Fibroblast of skin of right quadriceps (primary cell): ENCODE results near the gene KIT.
A peak's percentile ranks its signal among the peaks of the same experiment; 100 is the strongest.

Experiments used
- DNase-seq: peaks from one replicate; pipeline ENCODE4 v3.0.0-alpha.2; 2013

The KIT gene

DNA sequence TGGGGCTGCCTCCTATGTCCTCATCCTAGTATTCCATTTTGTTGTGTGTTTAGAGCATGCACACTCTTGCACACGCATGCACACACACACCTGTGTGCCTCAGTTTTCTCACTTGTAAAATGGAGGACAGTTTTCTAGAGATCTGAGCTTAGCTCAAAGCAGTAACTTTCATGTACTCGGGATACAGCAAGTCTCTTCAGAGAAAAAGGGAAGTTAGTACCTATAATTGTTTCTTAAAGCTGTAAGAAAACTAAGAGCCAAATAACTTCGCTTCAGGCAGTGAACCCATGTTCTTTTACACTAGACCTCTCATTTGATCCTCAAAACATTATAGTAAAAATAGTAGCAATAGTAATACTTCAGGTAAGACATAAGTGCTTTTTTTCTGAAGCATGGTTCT lies 49.6 kb downstream of the KIT start:
- no peak for DNase-seq

DNA sequence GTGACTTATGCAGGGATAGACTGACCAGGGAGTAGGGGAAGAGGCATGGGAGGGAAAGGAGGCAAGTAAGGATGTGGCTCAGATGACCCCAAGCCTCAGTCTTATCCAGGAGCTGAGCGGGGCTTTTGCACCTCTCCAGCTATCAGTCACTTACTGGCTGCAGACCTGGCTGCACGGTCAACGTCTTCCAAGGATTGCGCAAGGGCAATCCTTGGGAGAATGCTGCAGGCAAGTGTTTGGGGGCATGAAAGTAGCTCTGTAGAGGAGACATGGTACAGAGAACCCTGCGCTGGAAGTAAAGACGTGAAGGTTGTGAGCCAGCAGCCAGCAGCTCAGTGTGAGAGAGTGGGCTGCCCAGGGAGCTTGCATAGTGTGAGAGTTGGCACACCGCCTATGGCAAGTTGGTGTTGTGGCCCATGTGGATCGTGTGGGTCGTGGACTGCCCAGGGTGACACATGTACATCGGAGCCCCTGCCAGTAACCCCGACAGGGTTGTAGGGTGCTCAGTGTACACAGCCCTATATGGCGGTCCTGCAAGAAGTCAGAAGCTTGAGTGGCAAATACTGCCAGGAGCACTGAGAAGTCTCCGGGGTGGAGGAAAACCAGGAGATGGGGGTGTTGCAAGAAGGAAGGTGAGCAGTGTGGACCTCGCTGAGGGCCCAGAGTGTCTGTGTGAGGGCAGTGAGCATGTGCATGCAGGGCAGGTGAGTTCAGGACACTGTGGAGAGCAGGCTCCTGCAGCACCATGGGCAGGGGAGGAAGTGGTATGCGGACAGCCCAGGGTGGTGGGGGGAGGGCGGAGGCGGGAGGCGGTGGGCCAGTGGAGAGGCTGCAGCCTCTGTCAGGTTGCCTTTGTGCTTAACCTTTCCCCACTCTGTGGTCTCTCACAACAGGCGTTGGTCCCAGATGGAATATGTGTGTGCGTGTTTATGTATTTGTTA lies 50.9 kb downstream of the KIT start:
- DNase-seq: no peak

DNA sequence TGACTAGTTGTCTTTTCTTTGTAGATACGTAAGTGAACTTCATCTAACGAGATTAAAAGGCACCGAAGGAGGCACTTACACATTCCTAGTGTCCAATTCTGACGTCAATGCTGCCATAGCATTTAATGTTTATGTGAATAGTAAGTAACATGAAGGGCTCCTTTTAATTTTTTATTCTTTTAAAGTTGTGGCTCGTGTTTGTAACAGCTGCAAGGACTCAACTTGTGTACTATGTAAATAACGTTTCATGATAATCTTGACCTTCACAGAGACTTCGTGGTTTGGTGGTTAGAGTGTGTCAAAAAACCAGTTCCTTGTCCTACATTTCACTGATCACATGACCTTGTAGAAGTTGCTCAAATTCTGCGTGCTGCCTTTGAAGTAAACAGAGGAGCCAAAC lies 51.6 kb downstream of the KIT start:
- no peak for DNase-seq

DNA sequence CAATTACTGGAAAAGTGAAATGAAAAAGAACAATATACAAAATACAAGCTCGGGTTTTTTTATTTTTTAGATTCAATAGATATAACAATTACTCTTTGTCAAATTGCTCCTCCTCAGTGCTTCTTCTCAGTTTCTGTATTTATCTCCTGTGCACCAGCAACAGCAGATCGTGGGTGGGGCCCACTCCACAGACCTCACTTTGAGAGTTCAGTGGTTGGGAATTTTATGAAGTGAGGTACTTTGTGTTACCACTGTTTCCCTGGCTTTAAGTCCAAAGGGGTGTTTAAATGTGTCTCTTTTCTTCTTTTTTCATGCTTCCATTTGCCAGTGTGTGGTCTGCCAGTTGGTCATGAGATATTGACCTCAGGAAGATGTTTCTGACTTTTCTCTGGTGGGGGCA lies 54.4 kb downstream of the KIT start:
- no peak for DNase-seq

DNA sequence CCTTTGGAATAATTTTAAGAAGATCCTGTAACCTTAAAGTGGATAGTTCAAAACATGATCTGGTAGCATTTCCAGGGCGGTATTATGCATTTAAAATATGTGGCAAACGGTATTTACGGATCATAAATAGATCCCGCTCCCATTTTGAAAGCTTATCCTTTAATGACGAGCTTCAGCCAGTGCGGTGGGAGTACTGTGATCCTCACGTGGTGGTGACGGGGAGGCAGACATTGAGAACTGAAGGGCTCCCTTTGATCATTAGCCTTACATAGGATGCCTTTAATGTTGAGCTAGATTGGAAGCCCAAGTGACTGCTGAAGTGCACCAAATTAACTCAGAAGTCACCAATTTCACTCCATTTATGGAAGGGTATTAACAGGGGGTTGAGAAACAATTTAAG lies 56.9 kb downstream of the KIT start:
- no peak for DNase-seq

DNA sequence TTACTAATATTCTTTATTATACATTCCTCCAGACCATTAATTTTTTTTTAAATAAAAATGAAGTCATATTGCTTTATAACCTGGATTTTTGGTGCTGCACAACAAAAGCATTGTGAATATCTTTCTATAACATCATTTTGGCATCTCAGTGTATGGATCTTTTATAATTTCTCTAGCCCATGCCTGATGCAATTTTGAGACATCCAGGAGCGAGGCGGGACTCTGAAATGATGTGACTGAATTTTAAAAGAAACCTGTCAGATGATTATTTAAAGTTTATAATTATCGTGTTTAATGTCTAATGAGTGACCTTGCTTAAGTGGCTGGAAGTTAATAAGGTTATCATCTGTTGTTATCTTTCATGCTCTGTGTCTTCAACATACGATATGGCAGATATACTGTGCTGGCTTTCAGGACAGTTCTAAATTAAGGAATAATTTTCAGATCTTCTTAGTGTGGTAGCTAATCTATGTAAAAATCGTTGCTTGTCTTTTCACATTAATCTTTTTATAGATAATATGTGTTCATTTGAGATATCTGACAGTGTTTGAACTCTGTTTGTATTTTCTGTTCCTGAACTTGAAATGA lies 58.8 kb downstream of the KIT start:
- DNase-seq: no peak

DNA sequence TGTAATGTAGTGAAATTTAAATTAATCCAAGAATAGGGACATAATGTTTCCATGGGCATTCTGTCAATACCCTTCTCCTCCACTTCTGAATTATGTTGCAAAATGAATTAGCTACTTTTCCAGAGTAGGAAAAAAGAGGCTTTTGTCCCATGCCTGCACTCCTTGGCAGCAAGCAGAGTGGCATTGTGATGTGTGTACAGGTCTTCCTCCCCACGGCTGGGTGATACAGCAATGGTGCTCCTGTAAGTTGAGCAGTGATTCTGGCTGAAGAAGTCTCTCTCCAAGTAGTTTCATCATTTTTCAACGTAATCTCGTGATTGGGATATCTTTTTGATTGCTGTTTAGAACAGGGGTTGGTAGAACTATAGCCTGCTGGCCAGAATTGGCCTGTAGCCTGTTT lies 59.9 kb downstream of the KIT start:
- DNase-seq: no peak

DNA sequence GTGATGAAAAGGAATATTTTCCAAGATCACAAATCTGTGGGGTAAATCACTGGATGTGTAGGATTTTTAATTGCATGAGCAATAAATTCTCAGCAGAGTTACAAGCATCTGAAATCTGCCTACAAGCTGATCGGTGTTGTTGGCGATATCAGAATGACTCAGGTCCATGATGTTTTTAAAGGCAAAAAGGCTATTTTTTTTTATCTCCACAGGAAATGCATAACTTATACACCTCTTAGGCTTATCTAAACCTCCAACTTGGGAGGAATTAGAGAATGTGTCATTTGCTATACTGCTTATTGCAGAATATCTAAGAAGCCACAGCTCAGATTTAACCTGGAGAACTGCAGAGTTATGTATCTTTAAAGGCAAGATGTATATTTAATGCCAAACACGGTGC lies 61.6 kb downstream of the KIT start:
- peak; percentile 15 for DNase-seq

DNA sequence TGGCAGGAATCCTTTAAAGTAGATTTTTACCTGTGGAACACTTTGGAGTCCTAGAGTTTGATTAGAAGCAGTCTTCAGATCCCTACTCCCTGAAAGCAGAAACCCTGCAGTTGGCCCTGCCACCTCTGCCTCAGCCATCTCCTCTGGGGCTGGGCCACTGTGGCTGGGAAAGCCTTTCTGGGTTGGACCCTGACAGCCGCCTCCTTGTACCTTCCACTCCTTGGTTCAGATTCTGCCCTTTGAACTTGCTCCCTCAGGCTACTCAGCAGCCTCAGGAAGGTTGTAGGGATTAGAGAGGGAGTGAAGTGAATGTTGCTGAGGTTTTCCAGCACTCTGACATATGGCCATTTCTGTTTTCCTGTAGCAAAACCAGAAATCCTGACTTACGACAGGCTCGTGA lies 65.5 kb downstream of the KIT start:
- no peak for DNase-seq

DNA sequence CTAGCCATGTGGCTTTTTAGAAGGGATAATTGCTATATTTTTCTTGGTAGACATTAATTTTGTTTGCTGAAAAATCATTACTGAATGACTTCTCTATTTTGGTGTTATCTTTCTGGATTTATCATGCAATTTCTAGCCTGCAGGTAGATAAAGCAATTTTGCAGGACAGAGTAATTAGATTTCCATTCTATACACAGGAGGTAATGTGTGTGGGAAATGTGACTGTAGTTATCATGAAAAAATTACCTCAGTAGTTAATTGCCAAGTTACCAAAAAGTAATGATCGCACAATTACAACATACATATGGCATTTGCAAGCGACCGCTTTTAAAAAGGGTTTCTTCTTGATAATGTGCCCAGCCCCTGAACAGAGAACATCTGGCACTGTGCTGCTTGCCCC lies 66.1 kb downstream of the KIT start:
- no peak for DNase-seq

DNA sequence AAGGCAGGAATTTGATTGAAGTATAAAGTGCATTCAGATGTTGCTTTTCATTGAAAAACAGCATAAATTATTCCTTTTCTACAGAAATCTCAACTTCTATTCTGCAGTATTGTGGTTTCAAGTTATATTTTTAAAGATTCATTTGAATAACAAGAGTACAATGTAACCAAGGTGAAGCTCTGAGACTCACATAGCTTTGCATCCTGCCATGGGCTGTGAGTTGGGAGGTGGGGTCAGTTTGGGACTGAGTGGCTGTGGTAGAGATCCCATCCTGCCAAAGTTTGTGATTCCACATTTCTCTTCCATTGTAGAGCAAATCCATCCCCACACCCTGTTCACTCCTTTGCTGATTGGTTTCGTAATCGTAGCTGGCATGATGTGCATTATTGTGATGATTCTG lies 69.2 kb downstream of the KIT start:
- no peak for DNase-seq

DNA sequence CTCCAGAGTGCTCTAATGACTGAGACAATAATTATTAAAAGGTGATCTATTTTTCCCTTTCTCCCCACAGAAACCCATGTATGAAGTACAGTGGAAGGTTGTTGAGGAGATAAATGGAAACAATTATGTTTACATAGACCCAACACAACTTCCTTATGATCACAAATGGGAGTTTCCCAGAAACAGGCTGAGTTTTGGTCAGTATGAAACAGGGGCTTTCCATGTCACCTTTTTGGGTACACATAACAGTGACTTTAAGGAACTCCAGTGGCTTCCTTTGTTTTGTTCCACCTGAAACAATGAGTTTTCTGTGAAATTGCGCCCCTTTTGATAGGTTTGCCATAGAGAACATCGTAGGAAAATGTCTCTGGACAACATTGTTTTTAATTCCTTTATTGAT lies 69.6 kb downstream of the KIT start:
- DNase-seq: no peak

DNA sequence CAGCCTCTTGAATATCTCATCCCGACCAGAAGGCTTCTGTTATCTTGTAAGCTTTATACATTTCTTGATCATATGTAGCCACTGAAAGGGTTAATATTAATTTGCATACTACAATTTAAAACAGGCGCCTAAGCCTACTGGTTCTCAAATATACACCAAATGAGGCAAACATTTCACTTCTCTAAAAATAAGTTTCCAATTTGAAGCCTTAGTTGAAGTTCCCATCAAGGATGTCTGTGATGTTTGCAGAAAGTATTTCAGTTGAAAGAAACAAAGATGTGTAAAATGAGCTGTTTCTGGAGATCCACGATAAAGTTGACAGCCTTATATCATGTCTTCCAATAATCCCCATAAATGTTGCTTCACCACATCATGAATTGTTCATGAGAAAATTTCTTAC lies 70.6 kb downstream of the KIT start:
- DNase-seq: no peak

DNA sequence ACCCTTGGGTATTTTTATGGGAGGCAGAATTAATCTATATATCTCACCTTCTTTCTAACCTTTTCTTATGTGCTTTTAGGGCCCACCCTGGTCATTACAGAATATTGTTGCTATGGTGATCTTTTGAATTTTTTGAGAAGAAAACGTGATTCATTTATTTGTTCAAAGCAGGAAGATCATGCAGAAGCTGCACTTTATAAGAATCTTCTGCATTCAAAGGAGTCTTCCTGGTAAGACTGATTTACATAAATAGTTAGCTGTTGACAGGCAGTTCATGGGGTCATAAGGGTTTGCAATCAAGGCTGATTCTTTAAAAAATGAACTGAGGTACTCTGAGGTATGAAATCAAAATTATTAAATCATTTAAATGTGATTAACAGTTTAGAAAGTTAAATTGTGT lies 71.5 kb downstream of the KIT start:
- no peak for DNase-seq

DNA sequence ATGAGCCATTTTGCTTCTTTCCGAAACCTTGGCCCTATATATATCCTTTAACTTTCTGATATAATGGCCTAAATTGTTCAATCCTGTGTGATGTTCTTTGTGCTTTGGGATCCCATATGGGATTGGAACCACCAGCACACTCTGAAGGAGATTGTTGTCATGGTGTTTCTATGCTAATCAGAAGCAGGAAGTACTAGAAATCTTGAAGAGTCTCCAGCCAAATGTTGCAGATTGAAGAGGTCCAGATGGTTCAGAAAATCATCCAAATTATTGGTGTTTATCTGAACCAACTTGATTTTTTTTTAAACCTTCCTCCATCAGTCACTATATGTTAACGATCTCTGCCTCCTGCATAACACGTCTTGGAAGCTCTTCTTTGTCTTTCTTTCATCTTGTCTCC lies 72.8 kb downstream of the KIT start:
- DNase-seq: no peak

DNA sequence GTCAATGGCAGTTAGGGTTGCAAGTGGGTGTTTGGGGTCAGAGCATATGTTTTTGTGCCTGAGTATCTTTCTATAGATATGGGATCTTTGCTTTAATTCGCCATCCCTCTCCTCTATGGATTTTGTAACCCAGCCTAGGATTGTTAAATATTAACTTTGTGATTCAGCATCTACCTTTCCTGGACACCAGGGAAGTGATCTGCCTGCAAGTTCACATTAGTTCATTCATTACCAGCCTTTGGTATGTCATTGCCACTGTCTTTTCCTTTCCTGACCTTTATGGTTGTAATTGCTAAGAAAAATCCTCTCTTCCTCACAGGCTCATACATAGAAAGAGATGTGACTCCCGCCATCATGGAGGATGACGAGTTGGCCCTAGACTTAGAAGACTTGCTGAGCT lies 73.8 kb downstream of the KIT start:
- DNase-seq: no peak

DNA sequence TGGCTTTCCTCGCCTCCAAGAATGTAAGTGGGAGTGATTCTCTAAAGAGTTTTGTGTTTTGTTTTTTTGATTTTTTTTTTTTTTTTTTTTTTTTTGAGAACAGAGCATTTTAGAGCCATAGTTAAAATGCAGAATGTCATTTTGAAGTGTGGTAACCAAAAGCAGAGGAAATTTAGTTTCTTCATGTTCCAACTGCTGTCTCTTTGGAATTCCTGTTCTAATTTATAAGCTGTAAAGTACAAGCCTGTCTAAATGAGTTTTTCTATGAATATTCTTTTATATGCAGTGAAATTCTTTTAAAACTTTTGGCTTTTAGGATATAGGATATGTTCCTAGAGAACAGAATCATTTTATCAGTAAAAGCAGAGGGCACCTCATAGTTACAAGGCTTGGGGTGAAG lies 74.2 kb downstream of the KIT start:
- no peak for DNase-seq

DNA sequence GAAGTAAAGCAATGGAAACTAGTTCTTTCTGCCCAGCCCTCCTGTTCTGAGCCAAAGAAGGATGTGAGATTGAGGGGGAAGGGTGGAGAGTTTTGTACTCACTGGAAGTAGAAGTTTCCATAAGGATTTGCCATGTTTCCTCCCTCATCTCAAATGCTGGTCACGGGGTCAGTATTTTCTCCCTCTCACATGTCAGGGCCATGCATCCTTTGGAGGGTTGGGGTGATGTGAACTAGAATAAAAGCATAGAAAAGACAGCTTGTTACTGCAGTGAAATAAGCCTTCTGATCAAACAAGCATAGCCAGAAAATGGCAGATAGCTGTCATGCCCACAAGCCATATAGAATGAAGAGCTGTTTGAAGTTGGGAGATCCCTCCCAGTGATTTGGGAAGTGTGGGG lies 79.7 kb downstream of the KIT start:
- DNase-seq: no peak

DNA sequence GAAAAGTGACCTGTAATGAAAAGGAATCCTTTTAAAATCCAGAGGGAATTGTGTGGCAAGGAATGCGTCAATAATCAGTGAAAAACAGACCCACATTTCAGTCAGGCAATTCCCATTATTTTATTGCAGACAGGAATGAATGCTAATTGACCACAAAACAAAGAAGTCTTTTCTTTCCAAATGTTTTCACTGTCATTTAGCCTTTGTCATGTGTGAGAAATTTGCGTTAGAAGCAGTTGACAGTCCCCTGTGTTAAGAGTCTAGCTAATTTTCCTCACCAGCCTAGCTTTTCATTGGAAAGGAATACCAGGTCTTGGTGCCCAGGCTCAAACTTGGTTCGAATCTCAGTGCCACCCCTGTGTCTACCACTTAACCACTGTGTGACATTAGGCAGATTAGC lies 83.4 kb downstream of the KIT start:
- no peak for DNase-seq

DNA sequence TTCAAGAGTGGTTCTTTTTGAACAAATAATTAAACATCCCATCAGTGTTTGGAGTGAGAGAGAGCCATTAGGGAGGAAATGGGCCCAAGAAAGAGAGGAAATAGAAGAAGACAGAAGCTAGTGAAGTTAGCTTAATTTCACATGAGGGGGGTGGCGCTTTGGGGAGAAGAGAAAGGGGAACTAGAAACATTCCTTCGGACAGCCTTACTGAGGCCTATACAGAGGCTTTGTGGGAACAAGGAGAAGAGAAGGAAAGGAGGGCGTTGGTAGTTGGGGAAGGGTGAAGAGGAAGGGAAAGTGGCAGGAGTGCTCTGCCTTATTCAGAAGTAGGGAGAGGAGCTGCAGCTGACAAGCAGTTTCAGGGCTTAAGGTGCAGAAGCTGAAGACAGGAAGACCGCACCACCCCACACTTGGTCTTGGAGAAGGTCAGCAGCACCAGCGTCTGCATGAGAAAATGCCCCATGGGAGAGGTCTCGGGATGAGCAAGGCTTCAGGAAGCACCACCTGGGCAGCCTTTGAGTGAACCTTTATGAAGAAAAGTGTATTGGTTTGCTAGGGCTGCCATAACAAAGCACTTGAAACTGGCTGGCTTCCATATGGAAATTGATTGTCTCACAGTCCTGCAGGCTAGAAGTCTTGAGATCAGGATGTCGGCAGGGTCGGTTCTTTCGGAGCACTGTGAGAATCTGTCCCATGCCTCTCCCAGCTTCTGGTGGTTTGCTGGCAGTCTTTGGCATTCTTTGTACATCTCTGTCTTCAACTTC lies 85.1 kb downstream of the KIT start:
- no peak for DNase-seq

DNA sequence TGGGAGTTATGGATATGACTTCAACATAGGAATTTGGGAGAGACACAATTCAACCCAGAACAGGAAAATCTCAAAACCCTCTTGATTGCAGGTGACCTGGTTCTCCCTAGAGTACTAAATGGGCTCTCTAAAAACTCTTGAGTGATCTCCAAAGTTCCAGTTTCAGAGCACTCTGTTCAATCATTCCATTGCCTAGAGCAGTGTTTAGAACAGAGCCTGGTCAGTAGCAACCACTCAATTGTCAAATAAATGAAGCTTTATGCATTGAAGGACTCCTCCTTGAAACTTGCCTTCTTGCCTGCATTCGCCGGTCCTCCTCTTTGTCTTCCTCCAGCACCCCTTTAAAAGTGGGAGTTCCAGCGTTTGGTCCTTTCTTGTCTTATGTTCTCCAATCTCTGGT lies 85.8 kb downstream of the KIT start:
- no peak for DNase-seq

DNA sequence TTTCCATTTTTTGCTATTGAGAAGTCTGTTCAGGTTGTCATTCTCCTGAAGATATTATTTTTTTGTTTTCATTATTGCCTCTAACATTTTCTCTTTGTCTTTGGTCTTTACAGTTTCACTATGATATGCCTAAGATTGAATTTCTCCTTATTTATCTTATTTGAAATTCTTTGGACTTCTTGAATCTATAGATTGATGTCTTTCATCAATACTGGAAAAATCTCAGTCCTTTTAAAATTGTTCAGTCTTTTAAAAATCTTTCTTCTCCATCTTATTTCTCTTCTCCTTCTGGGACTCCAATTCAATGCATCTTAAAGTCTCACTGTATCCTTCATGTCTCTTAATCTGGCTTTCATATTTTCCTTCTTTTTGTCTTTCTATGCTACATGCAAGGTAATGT lies 86.7 kb downstream of the KIT start:
- no peak for DNase-seq

DNA sequence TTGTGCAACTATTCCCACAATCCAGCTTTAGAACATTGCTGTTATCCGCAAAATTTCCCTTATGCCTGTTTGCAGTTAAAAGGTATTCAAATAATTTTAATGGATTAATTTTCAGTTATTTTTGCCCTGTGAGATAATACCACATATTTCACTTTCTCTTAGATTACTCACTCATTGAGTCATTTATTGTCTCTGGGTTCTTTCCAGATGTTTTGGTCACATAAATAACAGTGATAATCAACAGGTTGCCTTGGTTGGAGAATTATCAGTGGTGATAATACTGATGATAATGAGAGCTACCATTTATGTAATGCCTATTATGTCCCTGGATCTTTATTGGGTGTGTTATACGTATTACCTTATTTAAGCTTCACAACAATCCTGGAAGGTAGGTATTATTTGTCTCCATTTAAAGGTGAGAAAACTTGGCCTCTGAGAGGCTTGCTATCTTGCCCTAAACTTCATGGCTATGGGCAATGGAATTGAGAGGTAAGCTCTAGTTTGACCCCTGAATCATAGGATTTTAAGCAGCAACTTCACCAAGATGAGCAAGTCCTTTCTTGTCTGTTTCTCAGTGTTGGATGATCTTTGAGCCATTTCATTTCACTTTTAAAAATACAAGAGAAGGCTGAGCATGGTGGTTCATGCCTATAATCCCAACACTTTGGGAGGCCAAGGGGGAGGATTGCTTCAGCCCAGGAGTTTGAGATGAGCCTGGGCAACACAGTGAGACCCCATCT lies 87.4 kb downstream of the KIT start:
- DNase-seq: peak; percentile 19
